ENCODE data around the gene MYO5C.
"Not testable (repeated sequence)": the region's sequence is repeated elsewhere in the genome, so short reads cannot be mapped to it uniquely, and the experiment has no call there.

GRCh38 chr15:52170199-52170598, 125.4 kb downstream of the MYO5C start:
- not testable (repeated sequence) for TF ChIP-seq CTCF (IDR thresholded peaks at IDR 0.05 in 4 of 5, conservative IDR thresholded peaks at IDR 0.05 in 1 of 5); POLR2A (IDR thresholded peaks at IDR 0.05)

All from gastrocnemius medialis (tissue), 4 donors.